ENCODE results near the gene ZNF778.

Gene ZNF778

DNA sequence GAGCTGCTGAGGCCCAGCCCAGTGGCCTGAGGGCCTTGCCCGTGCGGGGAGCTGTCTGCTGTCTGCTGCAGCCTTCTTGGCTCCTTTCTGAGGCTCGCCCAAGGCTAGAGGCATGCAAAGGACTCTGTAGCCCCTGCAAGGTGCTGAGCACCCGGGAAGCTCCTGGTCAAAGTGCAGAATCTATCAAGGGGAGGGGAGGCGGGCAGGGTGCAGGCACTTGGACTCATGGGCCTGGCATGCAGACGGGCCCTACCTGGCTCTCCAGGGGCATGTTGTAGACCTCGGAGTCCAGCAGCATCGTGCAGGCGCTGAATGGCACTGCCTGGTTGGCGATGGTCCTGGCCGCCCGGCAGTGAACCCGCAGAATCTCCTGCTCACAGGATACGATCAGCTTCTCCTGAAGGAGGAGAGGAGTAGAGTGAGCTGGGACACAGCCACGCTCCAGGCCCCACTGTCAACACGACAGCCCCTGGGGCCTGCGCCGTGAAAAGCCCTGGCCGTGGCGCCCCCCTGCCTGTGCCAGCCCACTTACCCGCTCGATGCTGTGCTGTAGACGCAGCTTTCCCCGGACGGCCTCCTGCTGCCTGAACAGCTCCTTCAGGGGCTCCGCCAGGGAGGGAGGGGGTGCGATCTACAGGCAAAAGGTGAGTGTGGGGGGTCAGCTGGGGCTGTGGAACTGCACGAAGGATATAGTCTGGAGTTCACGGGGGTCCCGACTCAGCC is 57.2 kb downstream of the ZNF778 start:
- TF ChIP-seq, protein P1, sequence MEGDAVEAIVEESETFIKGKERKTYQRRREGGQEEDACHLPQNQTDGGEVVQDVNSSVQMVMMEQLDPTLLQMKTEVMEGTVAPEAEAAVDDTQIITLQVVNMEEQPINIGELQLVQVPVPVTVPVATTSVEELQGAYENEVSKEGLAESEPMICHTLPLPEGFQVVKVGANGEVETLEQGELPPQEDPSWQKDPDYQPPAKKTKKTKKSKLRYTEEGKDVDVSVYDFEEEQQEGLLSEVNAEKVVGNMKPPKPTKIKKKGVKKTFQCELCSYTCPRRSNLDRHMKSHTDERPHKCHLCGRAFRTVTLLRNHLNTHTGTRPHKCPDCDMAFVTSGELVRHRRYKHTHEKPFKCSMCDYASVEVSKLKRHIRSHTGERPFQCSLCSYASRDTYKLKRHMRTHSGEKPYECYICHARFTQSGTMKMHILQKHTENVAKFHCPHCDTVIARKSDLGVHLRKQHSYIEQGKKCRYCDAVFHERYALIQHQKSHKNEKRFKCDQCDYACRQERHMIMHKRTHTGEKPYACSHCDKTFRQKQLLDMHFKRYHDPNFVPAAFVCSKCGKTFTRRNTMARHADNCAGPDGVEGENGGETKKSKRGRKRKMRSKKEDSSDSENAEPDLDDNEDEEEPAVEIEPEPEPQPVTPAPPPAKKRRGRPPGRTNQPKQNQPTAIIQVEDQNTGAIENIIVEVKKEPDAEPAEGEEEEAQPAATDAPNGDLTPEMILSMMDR (IDR thresholded peaks at IDR 0.05; ENCODE audit: control insufficient read depth, insufficient read depth, low read depth, low read length, missing control alignments) = no peak
- DNase-seq (ENCODE audit: low read depth) = no peak
- no peak overlapping the region for H3K4me3 ChIP-seq (ENCODE audit: control insufficient read depth, low read depth, low read length)

DNA sequence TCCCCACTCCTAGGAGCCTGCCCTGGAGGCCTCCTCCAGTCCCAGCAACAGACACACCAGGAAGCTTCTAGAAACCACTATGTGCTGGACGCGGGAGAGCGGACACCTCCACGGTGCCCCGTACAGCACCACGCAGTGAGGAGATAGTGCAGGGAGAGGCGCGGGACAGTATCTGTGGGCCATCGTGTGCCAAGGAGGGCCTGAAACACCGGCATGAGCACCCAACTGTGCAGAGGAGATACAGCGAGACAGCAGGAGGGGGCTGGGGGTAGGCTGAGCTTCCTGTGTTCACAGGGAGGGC is 57.7 kb downstream of the ZNF778 start:
- no peak for DNase-seq (ENCODE audit: low read depth)
- TF ChIP-seq, protein P1 (IDR thresholded peaks at IDR 0.05; ENCODE audit: control insufficient read depth, insufficient read depth, low read depth, low read length, missing control alignments) = no peak
- H3K4me3 ChIP-seq (ENCODE audit: control insufficient read depth, low read depth, low read length) = no peak overlapping the region

DNA sequence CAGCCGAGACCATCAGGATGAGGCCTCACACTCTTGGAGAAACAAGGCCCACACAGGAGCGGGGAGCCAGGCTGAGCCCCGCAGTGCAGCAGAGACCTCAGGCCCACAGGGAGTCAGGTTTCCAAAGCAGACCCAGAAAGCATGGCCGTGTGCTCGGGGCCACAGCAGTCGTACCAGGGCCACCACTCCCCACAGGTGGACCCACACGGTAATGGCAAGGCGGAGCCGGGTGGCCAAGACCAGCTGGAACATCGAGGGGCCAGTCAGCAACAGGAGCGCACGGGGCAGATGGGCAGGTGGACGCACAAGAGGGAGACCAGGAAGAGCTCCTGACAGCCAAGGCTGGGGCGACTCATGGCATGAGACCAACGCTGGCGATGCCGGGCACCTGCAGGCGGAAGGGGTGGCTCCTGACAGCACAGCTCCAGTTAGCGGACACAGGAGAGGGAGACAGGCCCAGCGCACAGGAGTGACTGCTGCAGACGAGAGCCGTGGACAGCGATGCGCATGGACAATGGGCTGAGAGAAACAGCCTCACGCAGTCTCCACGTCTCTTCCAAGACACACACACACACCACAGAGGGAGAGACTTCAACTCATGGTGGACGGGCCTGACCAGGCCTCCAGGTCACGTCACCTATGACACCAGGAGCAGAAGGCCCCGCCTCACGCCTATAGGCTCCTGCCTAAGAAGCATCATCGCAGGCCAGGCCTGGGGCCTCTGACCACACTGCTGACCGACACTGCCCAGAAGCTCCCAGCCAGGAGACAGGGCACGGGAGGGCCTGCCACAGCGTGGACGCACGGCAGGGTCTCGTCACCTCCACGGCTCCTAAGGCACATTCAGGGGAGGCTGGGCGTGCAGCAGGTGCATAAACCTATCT is 58.6 kb downstream of the ZNF778 start:
- no peak overlapping the region for H3K4me3 ChIP-seq (ENCODE audit: control insufficient read depth, low read depth, low read length)
- no peak for DNase-seq (ENCODE audit: low read depth)
- TF ChIP-seq, protein P1 (IDR thresholded peaks at IDR 0.05; ENCODE audit: control insufficient read depth, insufficient read depth, low read depth, low read length, missing control alignments) = no peak

DNA sequence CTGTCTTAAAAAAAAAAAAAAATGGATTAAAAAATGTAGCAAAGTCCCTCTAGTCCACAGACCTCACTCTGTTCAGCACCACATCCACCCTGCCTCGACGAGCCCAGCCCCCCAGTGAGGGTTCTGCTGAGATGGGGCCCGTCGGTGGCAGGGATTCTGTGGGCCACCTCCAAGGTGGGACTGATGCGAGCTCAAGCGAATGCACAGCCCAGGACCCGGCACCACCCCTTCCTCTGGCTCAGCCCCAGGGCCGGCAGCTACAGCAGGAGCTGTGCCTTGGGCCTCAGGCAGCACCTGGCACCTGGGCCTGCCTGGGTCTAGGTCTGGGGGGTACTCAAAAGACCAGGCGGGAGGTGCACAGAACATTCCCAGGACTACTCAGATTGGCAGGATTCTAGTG is 59.5 kb downstream of the ZNF778 start:
- no peak for DNase-seq (ENCODE audit: low read depth)
- no peak overlapping the region for H3K4me3 ChIP-seq (ENCODE audit: control insufficient read depth, low read depth, low read length)
- TF ChIP-seq, protein P1 (IDR thresholded peaks at IDR 0.05; ENCODE audit: control insufficient read depth, insufficient read depth, low read depth, low read length, missing control alignments) = no peak

DNA sequence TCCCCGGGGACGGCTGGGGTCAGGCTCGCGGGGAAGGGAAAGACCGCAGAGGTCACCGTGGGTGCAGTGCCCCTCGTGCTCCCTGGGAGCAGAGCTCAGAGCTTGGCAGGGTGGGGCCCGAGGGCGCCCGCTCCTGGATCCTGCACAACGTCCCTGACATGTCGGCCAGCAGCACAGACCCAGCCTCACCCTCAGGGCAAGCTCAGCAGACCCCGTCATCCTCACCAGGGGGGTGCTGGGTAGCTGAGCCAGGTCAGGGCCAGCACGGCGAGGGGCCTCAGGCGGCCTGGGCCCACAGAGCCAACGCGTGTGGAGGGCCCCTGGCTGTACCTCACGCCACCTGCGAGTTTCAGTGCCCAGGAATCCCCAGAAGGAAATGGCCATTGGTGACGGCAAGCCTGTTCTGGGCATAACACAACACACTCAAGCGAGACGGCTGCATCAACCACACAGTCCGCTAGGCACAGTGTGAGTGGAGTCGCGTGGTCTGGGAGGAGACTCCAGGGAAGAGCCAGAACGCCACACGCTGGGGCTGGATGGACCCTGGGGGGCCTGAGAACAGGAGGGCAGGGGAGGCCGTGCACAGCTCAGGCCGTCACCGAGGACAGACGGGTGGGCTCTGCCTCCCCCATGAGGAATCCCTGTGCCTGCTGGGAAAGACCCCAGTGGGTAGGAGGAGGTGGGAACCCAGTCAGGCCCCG is 60.3 kb downstream of the ZNF778 start:
- DNase-seq (ENCODE audit: low read depth) = no peak
- no peak overlapping the region for H3K4me3 ChIP-seq (ENCODE audit: control insufficient read depth, low read depth, low read length)
- TF ChIP-seq, protein P1 (IDR thresholded peaks at IDR 0.05; ENCODE audit: control insufficient read depth, insufficient read depth, low read depth, low read length, missing control alignments) = no peak

DNA sequence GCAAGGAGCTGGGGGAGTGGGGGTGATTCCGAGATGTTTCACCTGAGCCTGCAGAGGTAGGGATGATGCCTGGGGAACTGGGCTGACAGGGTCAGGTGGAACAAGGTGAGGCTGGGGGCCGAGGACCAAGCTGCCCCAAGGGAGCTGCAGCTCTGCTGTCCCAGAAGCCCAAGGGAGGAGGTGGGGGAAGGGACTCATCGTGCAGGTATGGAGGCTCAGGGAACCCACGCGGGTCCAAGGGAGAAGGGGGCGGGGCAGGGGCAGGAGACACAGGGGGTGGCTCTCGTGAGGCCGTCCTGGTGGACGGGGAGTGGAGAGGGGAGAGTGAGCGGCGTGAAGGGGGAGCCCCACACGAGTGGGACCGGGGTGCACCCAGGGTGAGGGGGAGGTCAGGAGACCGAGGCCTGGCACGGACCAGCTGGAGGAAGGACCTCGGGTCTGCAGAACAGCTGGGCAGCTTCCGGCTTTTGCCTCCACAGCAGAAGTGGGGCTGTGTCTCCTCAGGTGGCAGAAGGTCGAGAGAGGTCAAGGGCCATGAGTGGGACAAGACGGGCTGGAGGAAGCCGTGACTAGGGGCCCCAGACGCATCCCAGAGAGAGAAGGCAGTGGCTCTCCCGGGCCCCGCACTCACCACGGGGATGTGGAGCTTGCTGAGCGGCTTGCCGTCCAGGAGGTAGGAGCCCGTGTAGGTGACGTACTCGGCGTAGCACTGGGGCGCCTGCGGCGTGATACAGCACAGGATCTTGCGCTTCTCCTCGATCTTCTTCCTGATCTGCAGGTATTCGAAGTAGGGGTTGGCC is 61.1 kb downstream of the ZNF778 start:
- TF ChIP-seq, protein P1 (IDR thresholded peaks at IDR 0.05; ENCODE audit: control insufficient read depth, insufficient read depth, low read depth, low read length, missing control alignments) = no peak
- H3K4me3 ChIP-seq (ENCODE audit: control insufficient read depth, low read depth, low read length) = no peak overlapping the region
- DNase-seq (ENCODE audit: low read depth) = no peak

Data from AG09309 (cell line).